ENCODE results near the gene KRT86. TPM values are rescaled to one million over a fixed set of nuclear protein-coding genes. Genes with fewer than 3 reads are reported as not detected.

KRT86 gene
- polyA plus RNA-seq, 1 donor (not counting 4 experiments of a cell fraction or from before 2014, with no cell fraction given) = not detected

- Histone ChIP-seq H3K79me2 (ENCODE audit: control insufficient read depth, insufficient read depth, low read length) (no peaks in the 10 kb centered on the region), H3K9me3 (ENCODE audit: control insufficient read depth, low read depth, low read length) (no peaks in the 10 kb centered on the region), H2AFZ (ENCODE audit: control insufficient read depth, low read length) (no peak overlapping the region), H3K9ac (ENCODE audit: control insufficient read depth, extremely low read depth, insufficient read depth, low read length) (no peak overlapping the region), H3K4me2 (ENCODE audit: control insufficient read depth, extremely low read depth, insufficient read depth, low read depth, low read length) (no peak overlapping the region), H4K20me1 (ENCODE audit: control insufficient read depth, extremely low read depth, insufficient read depth, low read length) (no peaks in the 10 kb centered on the region), H3K9me1 (ENCODE audit: control insufficient read depth, extremely low read depth, insufficient read depth, low read length) (no peaks in the 10 kb centered on the region), H3K36me3 (ENCODE audit: control insufficient read depth in 2 of 2, extremely low read depth in 1 of 2, insufficient read depth in 2 of 2, low read length in 2 of 2) (no peaks in the 10 kb centered on the region), H3K4me3 (ENCODE audit: control insufficient read depth in 2 of 3, extremely low read depth in 1 of 3, insufficient read depth in 2 of 3, low read depth in 1 of 3, low read length in 3 of 3) (no peak overlapping the region), H3K27ac (ENCODE audit: control insufficient read depth, insufficient read depth, low read length) (no peak overlapping the region), H3K4me1 (ENCODE audit: control insufficient read depth, extremely low read depth, insufficient read depth, low read length) (peaks cover 12% of the 10 kb centered on the region), H3K27me3 (ENCODE audit: control insufficient read depth, extremely low read depth, insufficient read depth, low read length) (peaks cover 30% of the 10 kb centered on the region)
- dilution Hi-C loops (cut with MboI; ENCODE audit: extremely low pct_ligation_motif_present, low sequenced_read_pairs) = no loop called here
- no peak for FAIRE-seq
- no peak for DNase-seq (ENCODE audit: low read depth, low spot score)
- no peak for TF ChIP-seq CTCF (optimal IDR thresholded peaks at IDR 0.05 in 1 of 3, IDR thresholded peaks at IDR 0.05 in 1 of 3, conservative IDR thresholded peaks at IDR 0.05 in 1 of 3; ENCODE audit: extremely low read depth in 1 of 3, insufficient read depth in 2 of 3, low read length in 3 of 3)
- no peak for TF ChIP-seq EZH2 (IDR thresholded peaks at IDR 0.05; ENCODE audit: low read length)
These were observed 37.6 kb downstream of the KRT86 start for GRCh38 chr12:52312086-52312485.

- FAIRE-seq (no peak), DNase-seq (ENCODE audit: low read depth, low spot score) (no peak)
- Histone ChIP-seq H4K20me1 (ENCODE audit: control insufficient read depth, extremely low read depth, insufficient read depth, low read length) (no peaks in the 10 kb centered on the region), H3K36me3 (ENCODE audit: control insufficient read depth in 2 of 2, extremely low read depth in 1 of 2, insufficient read depth in 2 of 2, low read length in 2 of 2) (no peaks in the 10 kb centered on the region), H3K9me1 (ENCODE audit: control insufficient read depth, extremely low read depth, insufficient read depth, low read length) (no peaks in the 10 kb centered on the region), H3K27ac (ENCODE audit: control insufficient read depth, insufficient read depth, low read length) (no peak overlapping the region), H3K4me2 (ENCODE audit: control insufficient read depth, extremely low read depth, insufficient read depth, low read depth, low read length) (no peak overlapping the region), H3K9ac (ENCODE audit: control insufficient read depth, extremely low read depth, insufficient read depth, low read length) (no peak overlapping the region), H3K9me3 (ENCODE audit: control insufficient read depth, low read depth, low read length) (no peaks in the 10 kb centered on the region), H2AFZ (ENCODE audit: control insufficient read depth, low read length) (no peak overlapping the region), H3K27me3 (ENCODE audit: control insufficient read depth, extremely low read depth, insufficient read depth, low read length) (peaks cover 22% of the 10 kb centered on the region), H3K4me3 (ENCODE audit: control insufficient read depth in 2 of 3, extremely low read depth in 1 of 3, insufficient read depth in 2 of 3, low read depth in 1 of 3, low read length in 3 of 3) (no peak overlapping the region), H3K79me2 (ENCODE audit: control insufficient read depth, insufficient read depth, low read length) (no peaks in the 10 kb centered on the region), H3K4me1 (ENCODE audit: control insufficient read depth, extremely low read depth, insufficient read depth, low read length) (peaks cover 5% of the 10 kb centered on the region)
- dilution Hi-C loops (cut with MboI; ENCODE audit: extremely low pct_ligation_motif_present, low sequenced_read_pairs) = no loop called here
- no peak for TF ChIP-seq CTCF (optimal IDR thresholded peaks at IDR 0.05 in 1 of 3, IDR thresholded peaks at IDR 0.05 in 1 of 3, conservative IDR thresholded peaks at IDR 0.05 in 1 of 3; ENCODE audit: extremely low read depth in 1 of 3, insufficient read depth in 2 of 3, low read length in 3 of 3)
- no peak for TF ChIP-seq EZH2 (IDR thresholded peaks at IDR 0.05; ENCODE audit: low read length)
These were observed 39.0 kb downstream of the KRT86 start for GRCh38 chr12:52313461-52313860.

All from keratinocyte (primary cell).